GM06990 (cell line): ENCODE data around the gene CBFA2T3.

Experiments used
- DNase-seq: peaks from one replicate; pipeline ENCODE4 v3.0.0-alpha.2; 2011; ENCODE audit not compliant: insufficient read length; ENCODE audit errors: extremely low read depth
- H3K27me3 ChIP-seq: replicated peaks from 2 replicates; pipeline ENCODE4 v1.6.0; 2011; ENCODE audit warnings: low read length; ENCODE audit not compliant: control insufficient read depth, insufficient read depth
- H3K36me3 ChIP-seq: 2 replicates; pipeline ENCODE4 v1.5.1; 2011; ENCODE audit warnings: low read length; ENCODE audit not compliant: control insufficient read depth, insufficient read depth
- H3K4me3 ChIP-seq: replicated peaks from 2 replicates; pipeline ENCODE4 v1.5.1; 2011; ENCODE audit warnings: low read depth, mild to moderate bottlenecking, control low read depth, low read length
- CTCF ChIP-seq: IDR thresholded peaks from 2 replicates; pipeline ENCODE4 v1.5.1; 2011; ENCODE audit warnings: low read length, control low read depth, mild to moderate bottlenecking, inconsistent platforms; ENCODE audit not compliant: insufficient read depth, poor library complexity, severe bottlenecking

Gene CBFA2T3

GRCh38 chr16:88864099-88864498 is 112.9 kb downstream of the CBFA2T3 start:
- no peaks in the 10 kb centered on the region; the same call in 1 of the 2 replicates for H3K27me3 ChIP-seq
- no peak overlapping the region for H3K4me3 ChIP-seq
- DNase-seq: no peak
- H3K36me3 ChIP-seq: peaks cover 15% of the 10 kb centered on the region
- no peak for TF ChIP-seq CTCF

GRCh38 chr16:88863426-88863825 is 113.6 kb downstream of the CBFA2T3 start:
- Histone ChIP-seq H3K36me3 (peaks cover 15% of the 10 kb centered on the region), H3K4me3 (no peak overlapping the region), H3K27me3 (no peaks in the 10 kb centered on the region; the same call in 1 of the 2 replicates)
- no peak for DNase-seq
- TF ChIP-seq CTCF: no peak

GRCh38 chr16:88862968-88863367 is 114.0 kb downstream of the CBFA2T3 start:
- no peak for TF ChIP-seq CTCF
- Histone ChIP-seq H3K27me3 (no peaks in the 10 kb centered on the region; the same call in 1 of the 2 replicates), H3K4me3 (no peak overlapping the region), H3K36me3 (peaks cover 15% of the 10 kb centered on the region)
- no peak for DNase-seq

- Histone ChIP-seq H3K36me3 (peaks cover 15% of the 10 kb centered on the region), H3K27me3 (no peaks in the 10 kb centered on the region; the same call in 1 of the 2 replicates), H3K4me3 (no peak overlapping the region)
- no peak for DNase-seq
- TF ChIP-seq CTCF: no peak
Observed at GRCh38 chr16:88861359-88861758, 115.6 kb downstream of the CBFA2T3 start.

- TF ChIP-seq CTCF: no peak
- Histone ChIP-seq H3K36me3 (peaks cover 15% of the 10 kb centered on the region), H3K4me3 (no peak overlapping the region), H3K27me3 (no peaks in the 10 kb centered on the region)
- no peak for DNase-seq
Observed at GRCh38 chr16:88859381-88860091, 117.5 kb downstream of the CBFA2T3 start.
